MV-4-11 (cell line): ENCODE measurements around the gene HEXIM2.

Experiments used
- DNase-seq: peaks from one replicate; lab custom pipeline; 2025; lab: John Stamatoyannopoulos, UW

HEXIM2 gene

GRCh38 chr17:45170280-45170930 lies 8.7 kb downstream of the HEXIM2 start:
- DNase-seq, result no peak

GRCh38 chr17:45170931-45171337 lies 9.3 kb downstream of the HEXIM2 start:
- DNase-seq, result peak; percentile 64

GRCh38 chr17:45171338-45172231 lies 9.9 kb downstream of the HEXIM2 start:
- no peak for DNase-seq

- DNase-seq, result no peak
These were observed 10.5 kb downstream of the HEXIM2 start for GRCh38 chr17:45172232-45172540.

DNA sequence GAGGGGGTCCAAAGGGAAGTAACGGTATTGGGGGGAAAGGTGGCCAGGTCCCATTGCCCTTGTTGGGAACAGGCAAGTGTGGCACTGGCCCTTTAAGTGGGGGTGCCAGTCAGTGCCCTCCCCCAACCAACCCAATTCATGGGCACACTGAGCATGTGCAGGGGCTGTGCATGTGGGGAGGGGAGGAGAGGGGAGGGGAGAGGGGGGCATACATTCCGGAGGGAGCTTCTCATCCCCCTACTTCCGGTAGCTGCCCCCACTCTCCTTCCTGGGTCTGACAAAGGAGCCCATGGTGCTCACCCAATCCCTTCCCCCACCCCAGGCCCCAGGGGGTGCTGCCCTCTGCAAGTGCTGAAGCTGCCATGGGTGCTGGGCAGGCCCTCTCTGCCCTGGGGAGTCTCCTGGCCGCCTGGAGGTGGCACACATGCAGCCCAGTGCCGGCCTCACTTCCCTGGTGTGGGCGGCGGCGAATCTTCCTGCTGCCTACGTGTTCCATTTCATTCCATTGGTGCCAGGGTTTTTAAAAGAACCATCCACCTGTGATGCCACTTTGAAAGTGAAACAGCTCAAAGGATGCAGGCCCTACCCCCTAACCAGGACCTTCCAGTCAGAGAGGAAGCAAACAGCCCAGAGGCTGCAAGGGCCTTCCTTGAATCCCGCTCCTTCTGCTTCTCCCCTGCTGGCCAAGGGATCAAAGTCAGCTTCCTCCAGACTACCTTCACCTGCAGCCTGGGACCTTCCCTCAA lies 11.0 kb downstream of the HEXIM2 start:
- DNase-seq, result no peak

DNA sequence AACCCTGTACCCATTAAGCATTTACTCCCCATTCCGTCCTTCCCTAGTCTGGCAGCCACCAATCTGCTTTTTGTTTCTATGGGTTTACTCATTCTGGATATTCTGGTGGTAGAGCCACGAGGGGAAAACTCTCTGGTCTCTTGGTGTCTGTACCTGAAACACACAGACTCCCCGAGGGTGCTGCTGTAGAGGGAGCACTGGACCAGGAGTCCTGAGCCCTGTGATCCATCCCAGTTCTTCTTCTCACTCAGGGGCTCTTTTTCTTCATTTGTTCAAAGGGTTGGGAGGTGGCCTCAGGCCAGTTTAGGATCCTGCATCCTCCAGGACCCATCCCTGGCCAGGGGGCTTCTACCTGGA lies 14.1 kb downstream of the HEXIM2 start:
- DNase-seq, result no peak

DNA sequence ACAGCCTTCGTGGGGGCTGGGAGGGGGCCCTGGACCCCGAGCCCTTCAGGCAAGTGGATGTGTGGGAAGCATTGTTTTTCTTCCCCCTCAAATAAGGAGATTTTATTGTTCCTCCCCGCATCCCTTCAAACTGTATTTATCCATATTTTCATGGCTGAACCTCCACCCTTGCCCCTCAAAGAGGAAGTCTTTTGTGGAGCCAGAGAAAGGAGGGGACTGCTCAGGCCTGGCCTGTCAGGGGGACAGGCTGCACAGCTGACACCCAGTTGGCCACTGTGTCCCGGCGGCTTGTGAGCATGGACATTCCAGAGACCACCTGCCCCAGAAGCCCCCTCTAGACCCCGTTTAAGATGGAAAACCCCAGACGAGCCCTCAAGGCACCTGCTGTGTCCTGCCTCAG lies 15.9 kb downstream of the HEXIM2 start:
- DNase-seq, result no peak

GRCh38 chr17:45184144-45184543 lies 22.5 kb downstream of the HEXIM2 start:
- no peak for DNase-seq

DNA sequence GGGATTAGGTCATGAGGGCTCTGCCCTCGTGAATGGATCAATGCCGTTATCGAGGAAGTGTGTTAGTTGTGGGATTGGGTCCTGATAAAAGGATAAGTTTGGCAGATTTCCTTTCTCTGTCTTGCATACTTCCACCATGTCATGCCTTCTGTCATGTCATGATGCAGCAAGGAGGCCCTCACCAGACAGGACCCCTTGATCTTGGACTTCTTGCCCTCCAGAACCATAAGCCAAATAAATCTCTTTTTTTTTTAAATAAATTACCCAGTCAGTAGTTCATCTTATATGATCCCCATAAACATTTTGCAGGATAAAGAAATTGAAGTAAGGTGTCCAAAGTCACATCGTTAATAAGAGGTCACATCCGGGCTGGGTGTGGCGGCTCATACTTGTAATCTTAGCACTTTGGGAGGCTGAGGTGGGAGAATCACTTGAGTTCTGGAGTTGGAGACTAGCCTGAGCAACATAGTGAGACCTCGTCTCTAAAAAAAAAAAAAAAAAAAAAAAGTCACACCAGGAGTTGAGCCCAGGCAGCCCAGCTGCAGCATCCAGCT lies 25.2 kb downstream of the HEXIM2 start:
- DNase-seq, result peak; percentile 23

DNA sequence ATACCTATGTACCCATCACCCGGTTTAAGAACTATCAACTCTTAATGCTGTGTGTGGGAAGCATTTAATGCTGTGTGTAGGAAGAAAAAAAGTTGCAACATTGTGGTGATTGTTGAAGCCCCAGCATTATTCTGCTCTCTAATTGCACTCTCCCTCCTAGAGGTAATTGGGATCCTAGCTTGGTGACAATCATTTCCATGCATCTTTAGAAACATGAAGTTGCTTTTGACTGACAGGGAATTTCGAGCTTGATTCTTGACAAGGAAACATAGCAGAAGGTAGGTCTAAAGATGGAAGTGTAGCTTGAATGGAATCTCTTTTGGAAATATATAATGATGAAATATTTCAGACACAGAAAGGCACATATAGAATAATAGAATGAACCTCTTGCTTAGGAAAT lies 27.3 kb downstream of the HEXIM2 start:
- DNase-seq, result no peak

DNA sequence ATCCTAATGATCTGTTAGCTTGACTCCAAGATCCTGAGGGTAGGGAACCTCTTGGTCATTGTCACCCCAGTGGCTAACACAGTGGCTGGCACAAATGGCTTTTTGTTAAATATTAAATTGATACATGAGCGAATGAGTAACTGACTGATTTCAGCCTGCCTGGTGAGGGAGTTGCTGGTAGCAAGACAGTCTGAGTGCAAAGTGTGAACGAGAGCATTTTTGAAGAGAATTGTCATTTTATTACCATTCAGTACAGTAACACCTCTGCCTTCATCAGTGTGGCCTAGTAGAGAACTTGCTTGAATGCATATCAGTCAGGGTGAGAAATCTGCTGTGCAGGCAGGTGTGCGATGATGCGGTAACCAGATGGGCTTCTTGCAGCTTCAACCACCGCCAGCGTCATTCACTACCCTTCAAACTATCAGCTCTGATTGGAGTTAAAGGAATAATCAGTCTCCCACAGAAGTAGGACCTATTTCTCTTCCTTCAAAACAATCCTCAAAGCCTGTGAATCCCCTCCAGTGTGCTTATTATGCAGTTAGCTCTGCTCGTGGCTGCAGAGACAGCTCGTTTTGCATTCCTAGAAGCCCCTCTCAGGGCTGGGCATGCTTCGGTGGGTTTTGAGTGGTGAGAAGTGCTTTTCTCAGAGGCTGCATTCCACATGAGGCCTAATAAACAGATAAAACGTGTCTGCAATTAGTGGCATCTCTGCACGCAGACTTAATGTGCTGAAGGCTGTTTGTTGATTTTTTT lies 29.0 kb downstream of the HEXIM2 start:
- no peak for DNase-seq

GRCh38 chr17:45195424-45195823 lies 33.7 kb downstream of the HEXIM2 start:
- no peak for DNase-seq

- DNase-seq, result no peak
These were observed 35.4 kb downstream of the HEXIM2 start for GRCh38 chr17:45197108-45197507.

DNA sequence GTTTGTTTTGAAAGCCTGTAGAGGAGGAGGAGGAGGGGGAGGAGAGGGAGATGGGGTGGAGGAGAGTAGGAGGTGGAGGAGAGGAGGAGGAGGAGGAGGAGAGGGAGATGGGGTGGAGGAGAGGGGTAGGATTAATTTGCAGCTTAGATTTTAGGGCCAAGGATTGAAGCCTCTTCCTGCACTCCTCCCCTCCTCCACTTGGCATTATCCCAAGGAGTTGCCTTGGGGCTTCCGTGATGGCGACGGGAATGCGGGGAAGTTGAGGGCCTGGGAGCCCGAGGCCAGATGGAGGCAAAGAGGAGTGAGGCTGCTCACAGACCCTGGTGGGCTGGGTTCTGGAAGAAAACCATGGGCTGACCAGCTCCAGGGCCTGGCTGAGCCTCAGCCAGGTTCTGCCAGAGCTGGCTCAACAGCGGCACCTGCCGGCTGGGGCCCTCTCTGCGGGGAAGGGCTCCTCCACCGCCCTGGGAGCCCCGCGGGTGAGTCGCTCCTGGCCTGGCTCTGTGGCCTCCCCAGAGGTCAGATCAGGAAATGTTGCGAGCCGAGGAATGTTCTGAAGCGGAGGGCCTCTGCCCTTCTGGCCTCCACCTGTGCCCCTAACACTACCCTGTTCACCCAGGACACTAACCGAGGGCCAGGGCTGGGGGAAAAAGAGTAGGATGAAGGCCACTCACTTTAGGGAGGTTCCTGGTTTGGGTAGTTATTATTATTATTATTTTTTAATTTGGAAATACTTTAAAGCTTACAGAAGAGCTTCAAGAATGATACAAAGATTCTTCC lies 36.1 kb downstream of the HEXIM2 start:
- DNase-seq, result peak; percentile 74

DNA sequence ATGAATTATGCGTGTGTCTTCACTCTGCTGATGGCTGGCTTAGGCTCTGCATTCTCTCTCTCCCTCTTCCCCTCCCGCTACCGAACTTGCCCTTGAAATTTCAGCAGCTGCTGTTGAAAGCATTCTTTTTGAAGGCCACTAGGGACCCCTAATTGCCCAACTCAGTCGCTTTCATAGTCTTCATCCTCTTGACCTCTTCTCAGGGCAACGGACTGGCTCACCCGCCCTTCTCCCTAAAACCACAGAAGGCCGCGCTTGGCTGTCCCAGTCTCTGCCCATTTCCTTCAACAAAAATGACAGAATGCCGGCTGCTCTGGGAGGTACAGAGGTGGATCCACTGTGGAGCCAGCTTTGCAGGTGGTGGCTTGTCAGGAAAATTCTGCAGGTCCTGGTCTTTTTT lies 39.0 kb downstream of the HEXIM2 start:
- DNase-seq, result peak; percentile 93

DNA sequence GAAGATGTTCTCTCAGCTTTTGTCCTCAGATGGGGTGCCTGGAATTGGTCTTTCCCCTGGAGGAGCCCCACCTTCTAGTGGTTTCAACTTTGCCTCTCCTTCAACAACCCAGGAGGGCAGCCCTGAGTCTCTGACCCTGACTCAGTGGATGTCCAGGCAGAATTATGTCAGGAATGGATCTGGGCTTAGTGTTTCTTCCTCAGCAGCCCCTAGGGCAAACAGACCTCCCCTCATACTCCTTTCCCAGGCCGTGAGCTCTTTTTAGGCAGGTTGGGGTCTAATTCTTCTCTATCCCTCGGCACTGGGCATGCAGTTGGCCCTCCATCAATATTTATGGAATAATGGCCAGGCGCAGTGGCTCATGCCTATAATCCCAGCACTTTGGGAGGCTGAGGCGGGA lies 39.8 kb downstream of the HEXIM2 start:
- DNase-seq, result no peak

DNA sequence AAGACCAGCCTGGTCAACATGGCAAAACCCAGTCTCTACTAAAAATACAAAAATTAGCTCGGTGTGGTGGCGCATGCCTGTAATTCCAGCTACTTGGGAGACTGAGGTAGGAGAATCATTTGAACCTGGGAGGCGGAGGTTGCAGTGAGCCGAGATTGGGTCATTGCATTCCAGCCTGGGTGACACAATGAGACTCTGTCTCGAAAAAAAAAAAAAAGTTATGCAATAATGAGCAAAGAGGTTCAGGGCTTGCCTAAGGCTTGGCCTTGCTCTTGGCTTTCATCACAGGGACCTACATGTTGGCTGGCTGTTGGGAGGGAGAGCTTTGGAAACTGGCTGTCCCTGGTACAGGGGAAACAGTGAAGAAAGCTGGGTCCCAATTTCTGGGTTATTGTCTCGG lies 40.2 kb downstream of the HEXIM2 start:
- DNase-seq, result peak; percentile 93

GRCh38 chr17:45218895-45219661 lies 57.4 kb downstream of the HEXIM2 start:
- peak; percentile 62 for DNase-seq
